GM23248 (cell line): ENCODE measurements around the gene KIF22. TPM values are rescaled to one million over a fixed set of nuclear protein-coding genes. Genes with fewer than 3 reads are reported as not detected.

Experiments used
- DNase-seq: peaks from one replicate; pipeline ENCODE4 v3.0.0-alpha.2; 2015
- H2AFZ ChIP-seq: fragments of 200-600 bp; sonication (generic); 2 replicates; pipeline ENCODE4 v1.6.1; 2016; ENCODE audit warnings: antibody characterized with exemption
- H3F3A ChIP-seq: fragments of 200-600 bp; sonication (generic); 2 replicates; pipeline ENCODE4 v1.6.1; 2016; ENCODE audit warnings: mild to moderate bottlenecking, antibody characterized with exemption, mixed run types; ENCODE audit not compliant: insufficient read depth
- H3K27ac ChIP-seq: fragments of 200-600 bp; sonication (generic); 2 replicates; pipeline ENCODE4 v1.5.1; 2016; ENCODE audit warnings: mild to moderate bottlenecking
- H3K27me3 ChIP-seq: fragments of 200-600 bp; sonication (generic); replicated peaks from 2 replicates; pipeline ENCODE4 v1.6.1; 2016; ENCODE audit warnings: mild to moderate bottlenecking; ENCODE audit not compliant: insufficient read depth
- H3K36me3 ChIP-seq: fragments of 200-600 bp; sonication (generic); 2 replicates; pipeline ENCODE4 v1.6.1; 2016; ENCODE audit warnings: low read depth, mild to moderate bottlenecking
- H3K4me1 ChIP-seq: fragments of 200-600 bp; sonication (generic); 2 replicates; pipeline ENCODE4 v1.6.1; 2016; ENCODE audit warnings: mild to moderate bottlenecking; ENCODE audit not compliant: insufficient read depth
- H3K4me2 ChIP-seq: fragments of 200-600 bp; sonication (generic); one replicate; pipeline ENCODE4 v1.6.1; 2016; ENCODE audit warnings: mild to moderate bottlenecking; ENCODE audit not compliant: unreplicated experiment
- H3K4me3 ChIP-seq: fragments of 200-600 bp; sonication (generic); 2 replicates; pipeline ENCODE4 v1.5.1; 2016; ENCODE audit warnings: mild to moderate bottlenecking
- H3K79me2 ChIP-seq: fragments of 200-600 bp; sonication (generic); 2 replicates; pipeline ENCODE4 v1.6.1; 2016; ENCODE audit warnings: mild to moderate bottlenecking; ENCODE audit not compliant: insufficient read depth
- H3K9ac ChIP-seq: fragments of 200-600 bp; sonication (generic); 2 replicates; pipeline ENCODE4 v1.6.1; 2016; ENCODE audit warnings: mild to moderate bottlenecking
- H3K9me2 ChIP-seq: fragments of 200-600 bp; sonication (generic); 2 replicates; pipeline ENCODE4 v1.6.1; 2016; ENCODE audit warnings: mixed run types, mild to moderate bottlenecking, moderate library complexity; ENCODE audit not compliant: insufficient read depth
- H3K9me3 ChIP-seq: fragments of 200-600 bp; sonication (generic); one replicate; pipeline ENCODE4 v1.6.1; 2017; ENCODE audit warnings: low read depth
- H4K20me1 ChIP-seq: fragments of 200-600 bp; sonication (generic); 2 replicates; pipeline ENCODE4 v1.6.0; 2016; ENCODE audit not compliant: insufficient read depth
- EZH2 ChIP-seq: fragments of 200-600 bp; sonication (generic); IDR thresholded peaks from 2 replicates; pipeline ENCODE4 v1.6.1; 2018; ENCODE audit warnings: antibody characterized with exemption, mild to moderate bottlenecking; ENCODE audit not compliant: insufficient read depth, poor library complexity, severe bottlenecking
- EZH2phosphoT487 ChIP-seq: fragments of 200-600 bp; sonication (generic); IDR thresholded peaks from 2 replicates; pipeline ENCODE4 v1.6.1; 2018; ENCODE audit warnings: antibody characterized with exemption, moderate library complexity, mild to moderate bottlenecking, low read depth; ENCODE audit not compliant: insufficient read depth
- WGBS, 2 experiments: methylation state at CpG; one replicate each; pipeline ENCODE4 v1.1.6; 2015 to 2017; ENCODE audit warnings: low lambda C conversion rate in 2 of 2, low coverage in 1 of 2; ENCODE audit errors: missing lambda C conversion rate in 2 of 2; 5-methylcytosine and 5-hydroxymethylcytosine counted together
- in situ Hi-C: fragments of 300-500 bp; cut with MboI; formaldehyde crosslinking; loops from 2 replicates; pipeline ENCODE4 v1.15.0; 2020
- polyA plus RNA-seq: library from polyadenylated mRNA; unstranded; fragments of >200 nt; fragmentation: Nextera tagmentation; extraction: Ambion mirVana; gene quantifications from 2 replicates; pipeline ENCODE4 v1.2.1, GENCODE V29; 2016
- total RNA-seq: library from RNA; depleted of rRNA; stranded (reverse); fragments of >200 nt; shearing (Covaris generic); gene quantifications from 2 replicates; pipeline ENCODE4 v1.2.3, GENCODE V29; 2014

KIF22 gene
- total and polyA plus RNA-seq, 2 experiments from 2014 or later: 28.7 to 39.5 TPM

- Histone ChIP-seq H3K9ac (peak overlapping the region; percentile 86), H3K27me3 (no peaks in the 10 kb centered on the region), H2AFZ (no peak overlapping the region), H3F3A (peaks cover 24% of the 10 kb centered on the region), H3K27ac (0 out of 2 replicates have a peak overlapping the region, but pooled peaks have one; percentile 74), H3K4me1 (peaks cover 27% of the 10 kb centered on the region), H3K36me3 (no peaks in the 10 kb centered on the region), H3K4me2 (peak overlapping the region; percentile 5), H3K9me2 (no peaks in the 10 kb centered on the region), H4K20me1 (no peaks in the 10 kb centered on the region), H3K4me3 (peak overlapping the region; percentile 80), H3K79me2 (peaks cover 22% of the 10 kb centered on the region), H3K9me3 (no peaks in the 10 kb centered on the region)
- in situ Hi-C loops: no loop called here
- no peak for DNase-seq
- TF ChIP-seq EZH2phosphoT487 (no peak), EZH2 (no peak)
- 72 to 89% methylated on average over 21 to 27 of the region's 31 CpGs for WGBS, 2 experiments
Measured at GRCh38 chr16:29809031-29809747, 18.6 kb downstream of the KIF22 start.

- Histone ChIP-seq H4K20me1 (no peaks in the 10 kb centered on the region), H3K27ac (peak overlapping the region; percentile 74), H3K27me3 (no peaks in the 10 kb centered on the region), H3K9ac (peak overlapping the region; percentile 86), H3K4me1 (peaks cover 26% of the 10 kb centered on the region), H3K79me2 (peaks cover 22% of the 10 kb centered on the region), H3K9me3 (no peaks in the 10 kb centered on the region), H3K4me3 (0 out of 2 replicates have a peak overlapping the region, but pooled peaks have one; percentile 77), H3F3A (peaks cover 20% of the 10 kb centered on the region; the same call in 1 of the 2 replicates), H2AFZ (no peak overlapping the region), H3K36me3 (no peaks in the 10 kb centered on the region), H3K9me2 (no peaks in the 10 kb centered on the region), H3K4me2 (no peak overlapping the region)
- in situ Hi-C loops: loop anchor here (10.0 kb wide), 1 partner anchor 205 kb away; the partner anchor contains the start of gene DOC2A
- WGBS, 2 experiments: 72 to 79% methylated on average over 20 to 23 of the region's 23 CpGs
- peak; percentile 54 for DNase-seq
- no peak for TF ChIP-seq EZH2
- no peak for TF ChIP-seq EZH2phosphoT487
Measured at GRCh38 chr16:29809850-29810698, 19.5 kb downstream of the KIF22 start.

DNA sequence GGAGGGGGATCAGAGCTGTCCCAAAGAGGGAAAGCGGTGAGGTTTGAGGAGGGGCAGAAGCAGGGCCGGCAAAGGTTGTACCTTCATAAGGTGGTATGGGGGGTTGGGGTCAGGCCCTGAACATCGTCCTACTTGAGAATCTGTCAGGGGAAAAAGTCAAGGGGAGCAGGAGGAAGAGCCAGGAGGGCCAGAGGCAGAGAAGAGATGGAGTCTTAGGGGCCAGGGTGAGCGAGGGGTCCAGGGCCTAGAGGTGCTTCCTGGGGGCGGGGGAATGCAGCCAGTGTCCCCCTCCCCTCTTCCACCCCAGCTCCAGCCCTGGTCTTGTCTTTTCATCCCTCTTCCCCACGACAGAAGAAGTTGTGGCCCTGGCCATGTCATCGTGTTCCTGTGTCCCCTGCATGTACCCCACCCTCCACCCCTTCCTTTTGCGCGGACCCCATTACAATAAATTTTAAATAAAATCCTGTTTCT, 20.2 kb downstream of the KIF22 start:
- Histone ChIP-seq H3K27me3 (no peaks in the 10 kb centered on the region), H3K27ac (peak overlapping the region; percentile 74), H3K4me2 (peak overlapping the region; percentile 89), H3K36me3 (no peaks in the 10 kb centered on the region), H3F3A (peaks cover 20% of the 10 kb centered on the region; the same call in 1 of the 2 replicates), H3K9ac (peak overlapping the region; percentile 71), H3K4me3 (peak overlapping the region; percentile 77), H2AFZ (no peak overlapping the region), H3K4me1 (peaks cover 29% of the 10 kb centered on the region), H3K9me2 (no peaks in the 10 kb centered on the region), H4K20me1 (no peaks in the 10 kb centered on the region), H3K9me3 (no peaks in the 10 kb centered on the region), H3K79me2 (peaks cover 22% of the 10 kb centered on the region)
- 22 to 25% methylated on average over 9 of the region's 9 CpGs for WGBS, 2 experiments
- in situ Hi-C loops: loop anchor here (10.0 kb wide), 1 partner anchor 204 kb away; the partner anchor contains the start of gene DOC2A
- DNase-seq: no peak
- TF ChIP-seq EZH2phosphoT487 (no peak), EZH2 (no peak)
